ENCODE results near the gene SRRM1.
"Not testable (repeated sequence)": the region's sequence is repeated elsewhere in the genome, so short reads cannot be mapped to it uniquely, and the experiment has no call there.

Gene SRRM1

GRCh38 chr1:24643363-24644099, 429 bp downstream of the SRRM1 start:
- peak; percentile 77 for DNase-seq (ENCODE audit: low spot score)

GRCh38 chr1:24644100-24644384, 940 bp downstream of the SRRM1 start:
- DNase-seq (ENCODE audit: low spot score) = peak; percentile 33

- DNase-seq (ENCODE audit: low spot score) = no peak
Observed at GRCh38 chr1:24648919-24649318, 5.8 kb downstream of the SRRM1 start.

GRCh38 chr1:24652382-24652781, 9.3 kb downstream of the SRRM1 start:
- DNase-seq (ENCODE audit: low spot score) = no peak

GRCh38 chr1:24654010-24654409, 10.9 kb downstream of the SRRM1 start:
- no peak for DNase-seq (ENCODE audit: low spot score)

GRCh38 chr1:24656046-24656445, 12.9 kb downstream of the SRRM1 start:
- no peak for DNase-seq (ENCODE audit: low spot score)

- no peak for DNase-seq (ENCODE audit: low spot score)
Observed at GRCh38 chr1:24657781-24658180, 14.7 kb downstream of the SRRM1 start.

GRCh38 chr1:24659166-24659904, 16.2 kb downstream of the SRRM1 start:
- no peak for DNase-seq (ENCODE audit: low spot score)

- DNase-seq (ENCODE audit: low spot score) = no peak
Observed at GRCh38 chr1:24659993-24660665, 17.0 kb downstream of the SRRM1 start.

- no peak for DNase-seq (ENCODE audit: low spot score)
Observed at GRCh38 chr1:24664507-24665033, 21.5 kb downstream of the SRRM1 start.

- DNase-seq (ENCODE audit: low spot score) = no peak
Observed at GRCh38 chr1:24666794-24667193, 23.7 kb downstream of the SRRM1 start.

GRCh38 chr1:24671372-24671771, 28.3 kb downstream of the SRRM1 start:
- not testable (repeated sequence) for DNase-seq (ENCODE audit: low spot score)

- DNase-seq (ENCODE audit: low spot score) = not testable (repeated sequence)
Observed at GRCh38 chr1:24672686-24673085, 29.6 kb downstream of the SRRM1 start.

- no peak for DNase-seq (ENCODE audit: low spot score)
Observed at GRCh38 chr1:24673341-24673740, 30.2 kb downstream of the SRRM1 start.

GRCh38 chr1:24678421-24678820, 35.3 kb downstream of the SRRM1 start:
- not testable (repeated sequence) for DNase-seq (ENCODE audit: low spot score)

GRCh38 chr1:24679725-24680124, 36.6 kb downstream of the SRRM1 start:
- DNase-seq (ENCODE audit: low spot score) = no peak

GRCh38 chr1:24683713-24684162, 40.6 kb downstream of the SRRM1 start:
- DNase-seq (ENCODE audit: low spot score) = no peak

GRCh38 chr1:24688033-24688432, 44.9 kb downstream of the SRRM1 start:
- DNase-seq (ENCODE audit: low spot score) = no peak

- peak; percentile 85 for DNase-seq (ENCODE audit: low spot score)
Observed at GRCh38 chr1:24688621-24689195, 45.6 kb downstream of the SRRM1 start.

- DNase-seq (ENCODE audit: low spot score) = no peak
Observed at GRCh38 chr1:24691051-24691450, 47.9 kb downstream of the SRRM1 start.

GRCh38 chr1:24692351-24692980, 49.4 kb downstream of the SRRM1 start:
- no peak for DNase-seq (ENCODE audit: low spot score)

- no peak for DNase-seq (ENCODE audit: low spot score)
Observed at GRCh38 chr1:24693827-24694379, 50.8 kb downstream of the SRRM1 start.
